Liver (tissue), 9 donors: ENCODE data around the gene IP6K3. TPM values are rescaled to one million over a fixed set of nuclear protein-coding genes. Genes with fewer than 3 reads are reported as not detected.

Experiments
- DNase-seq: peaks from one replicate; pipeline ENCODE4 v3.0.0-alpha.2; 2017; ENCODE audit warnings: low spot score
- H3K27ac ChIP-seq, 2 donors: one replicate each; pipeline ENCODE4 v1.7.0; 2013; ENCODE audit warnings: inconsistent platforms in 2 of 2, low read length in 2 of 2, control low read depth in 1 of 2, low read depth in 1 of 2, mild to moderate bottlenecking in 1 of 2
- H3K27me3 ChIP-seq, 4 donors: one replicate each; pipeline versions ENCODE4 v1.6.1 to v1.7.0; 2013; ENCODE audit warnings: low read length in 3 of 4, inconsistent platforms in 1 of 4, mild to moderate bottlenecking in 1 of 4, moderate library complexity in 1 of 4; ENCODE audit not compliant: control insufficient read depth in 4 of 4, insufficient read depth in 4 of 4
- H3K36me3 ChIP-seq, 4 donors: one replicate each; pipeline versions ENCODE4 v1.6.1 to v1.7.0; 2013; ENCODE audit warnings: low read length in 3 of 4, mild to moderate bottlenecking in 3 of 4, low read depth in 1 of 4, moderate library complexity in 1 of 4; ENCODE audit not compliant: control insufficient read depth in 4 of 4, insufficient read depth in 3 of 4
- H3K4me1 ChIP-seq, 4 donors: one replicate each; pipeline versions ENCODE4 v1.6.1 to v1.7.0; 2013; ENCODE audit warnings: low read length in 3 of 4, mild to moderate bottlenecking in 3 of 4, moderate library complexity in 1 of 4; ENCODE audit not compliant: control insufficient read depth in 4 of 4, insufficient read depth in 4 of 4
- H3K4me3 ChIP-seq, 3 donors: one replicate each; pipeline versions ENCODE4 v1.6.1 to v1.7.0; 2013; ENCODE audit warnings: low read length in 3 of 3, control low read depth in 1 of 3, low read depth in 1 of 3, mild to moderate bottlenecking in 1 of 3
- H3K9ac ChIP-seq, 2 donors: one replicate each; pipeline ENCODE4 v1.7.0; 2013; ENCODE audit warnings: low read length in 2 of 2, mild to moderate bottlenecking in 2 of 2, moderate library complexity in 2 of 2, control low read depth in 1 of 2, low read depth in 1 of 2
- H3K9me3 ChIP-seq, 4 donors: one replicate each; pipeline versions ENCODE4 v1.6.1 to v1.7.0; 2013; ENCODE audit warnings: low read length in 3 of 4; ENCODE audit not compliant: control insufficient read depth in 4 of 4
- ATF3 ChIP-seq: IDR thresholded peaks from 2 replicates; pipeline ENCODE4 v1.6.1; 2016; ENCODE audit warnings: antibody characterized with exemption
- CTCF ChIP-seq: fragments of 150-350 bp; IDR thresholded peaks from 2 replicates; pipeline ENCODE4 v1.5.1; 2017; ENCODE audit warnings: improper control_type of control experiment, low read depth, low read length; ENCODE audit not compliant: missing input control
- EGR1 ChIP-seq, 2 donors: IDR thresholded peaks; 2 replicates each; pipeline ENCODE4 v1.6.1; 2016 to 2018; ENCODE audit warnings: antibody characterized with exemption in 2 of 2, low read depth in 2 of 2
- FOXA1 ChIP-seq: IDR thresholded peaks from 2 replicates; pipeline ENCODE4 v1.6.1; 2016; ENCODE audit warnings: antibody characterized with exemption
- FOXA2 ChIP-seq: IDR thresholded peaks from 2 replicates; pipeline ENCODE4 v1.6.1; 2016; ENCODE audit warnings: antibody characterized with exemption
- GABPA ChIP-seq, 2 donors: IDR thresholded peaks in 1 of 2; conservative IDR thresholded peaks in 1 of 2; 2 replicates each; pipeline ENCODE4 v1.6.1; 2016; ENCODE audit warnings: antibody characterized with exemption in 2 of 2, mild to moderate bottlenecking in 1 of 2, moderate library complexity in 1 of 2
- HNF4A ChIP-seq, 2 donors: conservative IDR thresholded peaks; 2 replicates each; pipeline ENCODE4 v1.6.1; 2016; ENCODE audit warnings: antibody characterized with exemption in 2 of 2, mild to moderate bottlenecking in 2 of 2
- HNF4G ChIP-seq: IDR thresholded peaks from 2 replicates; pipeline ENCODE4 v1.6.1; 2016; ENCODE audit warnings: antibody characterized with exemption
- JUND ChIP-seq, 2 donors: IDR thresholded peaks; 2 replicates each; pipeline ENCODE4 v1.6.1; 2016; ENCODE audit warnings: antibody characterized with exemption in 2 of 2
- MAX ChIP-seq: IDR thresholded peaks from 2 replicates; pipeline ENCODE4 v1.6.1; 2016; ENCODE audit warnings: antibody characterized with exemption
- NR2F2 ChIP-seq: IDR thresholded peaks from 2 replicates; pipeline ENCODE4 v1.6.1; 2016; ENCODE audit warnings: antibody characterized with exemption
- RAD21 ChIP-seq, 2 donors: IDR thresholded peaks; 2 replicates each; pipeline ENCODE4 v1.6.1; 2016; ENCODE audit warnings: antibody characterized with exemption in 2 of 2, mild to moderate bottlenecking in 2 of 2
- REST ChIP-seq: IDR thresholded peaks from 2 replicates; pipeline ENCODE4 v1.6.1; 2016; ENCODE audit warnings: antibody characterized with exemption, mild to moderate bottlenecking
- RXRA ChIP-seq, 2 donors: IDR thresholded peaks; 2 replicates each; pipeline ENCODE4 v1.6.1; 2017 to 2018; ENCODE audit warnings: antibody characterized with exemption in 2 of 2, mild to moderate bottlenecking in 1 of 2
- SP1 ChIP-seq: IDR thresholded peaks from 2 replicates; pipeline ENCODE4 v1.6.1; 2018; ENCODE audit warnings: antibody characterized with exemption, mild to moderate bottlenecking
- TAF1 ChIP-seq: conservative IDR thresholded peaks from 2 replicates; pipeline ENCODE4 v1.6.1; 2016; ENCODE audit warnings: antibody characterized with exemption, mild to moderate bottlenecking
- YY1 ChIP-seq: IDR thresholded peaks from 2 replicates; pipeline ENCODE4 v1.6.1; 2016; ENCODE audit warnings: antibody characterized with exemption, mild to moderate bottlenecking
- ZBTB33 ChIP-seq: IDR thresholded peaks from 2 replicates; pipeline ENCODE4 v1.6.1; 2016; ENCODE audit warnings: antibody characterized with exemption
- WGBS: extraction: QIAGEN DNeasy Blood & Tissue Kit; methylation state at CpG from one replicate; pipeline ENCODE4 v1.1.7; 2013; 5-methylcytosine and 5-hydroxymethylcytosine counted together
- polyA plus RNA-seq, 2 donors: library from polyadenylated mRNA; stranded (reverse) in 1 of 2; unstranded in 1 of 2; fragments of 200-250 nt in 1 of 2; fragments of >200 nt in 1 of 2; fragmentation: Nextera tagmentation in 1 of 2; extraction: Ambion mirVana in 1 of 2; gene quantifications; one replicate each; pipeline versions ENCODE4 v1.2.1 to v1.2.3, GENCODE V29; 2013 to 2015
- total RNA-seq, 2 donors: library from RNA; depleted of rRNA; stranded (reverse); fragments of >200 nt; gene quantifications; one replicate each; pipeline ENCODE4 v1.2.3, GENCODE V29; 2014
- donor health status: healthy.
- donor health status: healthy.
- donor health status: healthy.
- donor health status: healthy.
- donor health status: healthy.

IP6K3 gene
- 10 to 100 TPM in 1 of 2 donors, 1 to 10 TPM in 1; 7.0 to 12.9 TPM for total RNA-seq
- polyA plus RNA-seq, result 1 to 10 TPM; 1.5 to 6.4 TPM

GRCh38 chr6:33746651-33747100 lies at the start of gene IP6K3:
TSS of gene IP6K3 (minus strand) at chr6:33746905. CDS start at chr6:33735476, 11,429 bp downstream.
- peak within 1 kb of the TSS; percentile 18 to 37 for H3K9ac ChIP-seq
- no peak for TF ChIP-seq EGR1 (IDR thresholded peaks at IDR 0.05; ENCODE audit: low read depth in 2 of 2)
- no peak for TF ChIP-seq ATF3
- no peak for TF ChIP-seq RAD21 (IDR thresholded peaks at IDR 0.05)
- TF ChIP-seq HNF4A (conservative IDR thresholded peaks at IDR 0.05), result no peak
- TF ChIP-seq TAF1, result no peak
- no peak for TF ChIP-seq NR2F2
- TF ChIP-seq MAX, result no peak
- TF ChIP-seq SP1, result no peak
- TF ChIP-seq CTCF, result no peak
- TF ChIP-seq FOXA1, result no peak
- TF ChIP-seq YY1, result no peak
- TF ChIP-seq FOXA2, result no peak
- TF ChIP-seq RXRA (IDR thresholded peaks at IDR 0.05), result no peak
- no peak for TF ChIP-seq ZBTB33
- TF ChIP-seq JUND (IDR thresholded peaks at IDR 0.05), result no peak
- TF ChIP-seq HNF4G, result no peak
- no peak for TF ChIP-seq GABPA (IDR thresholded peaks at IDR 0.05 in 1 of 2, conservative IDR thresholded peaks at IDR 0.05 in 1 of 2)
- 64% methylated on average over 10 of the region's 10 CpGs for WGBS
- H3K36me3 ChIP-seq, result no peaks in the 10 kb centered on the region
- peak within 1 kb of the TSS; percentile 73 to 76 for H3K27ac ChIP-seq
- H3K4me1 ChIP-seq, result peaks cover 2 to 52% (median 36%) of the 10 kb centered on the region in 4 donors
- peak; percentile 53 for DNase-seq
- H3K4me3 ChIP-seq, result peak within 1 kb of the TSS; percentile 5 to 42 (median 25)
- H3K9me3 ChIP-seq, result no peaks in the 10 kb centered on the region
- H3K27me3 ChIP-seq, result no peaks in the 10 kb centered on the region

GRCh38 chr6:33794910-33795623 lies 48.4 kb upstream of the IP6K3 start:
- no peak for DNase-seq
- no peak for TF ChIP-seq HNF4A (conservative IDR thresholded peaks at IDR 0.05)
- no peak for TF ChIP-seq HNF4G
- no peak for TF ChIP-seq RAD21 (IDR thresholded peaks at IDR 0.05)
- TF ChIP-seq REST, result no peak
- TF ChIP-seq SP1, result no peak
- TF ChIP-seq JUND (IDR thresholded peaks at IDR 0.05), result no peak
- no peak for TF ChIP-seq CTCF
- no peak for TF ChIP-seq TAF1
- TF ChIP-seq YY1, result no peak
- no peak for TF ChIP-seq FOXA1
- H3K9ac ChIP-seq, result no peak overlapping the region
- H3K27me3 ChIP-seq, result no peaks in the 10 kb centered on the region
- no peak overlapping the region for H3K4me3 ChIP-seq
- H3K27ac ChIP-seq, result no peak overlapping the region
- WGBS, result 59% methylated on average over 14 of the region's 14 CpGs
- no peaks in the 10 kb centered on the region for H3K36me3 ChIP-seq
- no peaks in the 10 kb centered on the region for H3K4me1 ChIP-seq
- no peaks in the 10 kb centered on the region for H3K9me3 ChIP-seq
